ENCODE measurements around the gene HNRNPF. TPM values are rescaled to one million over a fixed set of nuclear protein-coding genes. Genes with fewer than 3 reads are reported as not detected.

Gene HNRNPF
- total RNA-seq, 1 experiment from 2014 or later = 358 TPM

GRCh38 chr10:43453266-43453831, 44.4 kb upstream of the HNRNPF start (continued):
- TF ChIP-seq ZNF232 (CRISPR knock-in tag; IDR thresholded peaks at IDR 0.05) (no peak), CREM (CRISPR knock-in tag; IDR thresholded peaks at IDR 0.05) (no peak), ZBTB43 (CRISPR knock-in tag; IDR thresholded peaks at IDR 0.05) (no peak), ERG (CRISPR knock-in tag; IDR thresholded peaks at IDR 0.05) (no peak), CTCF (IDR thresholded peaks at IDR 0.05) (no peak)

GRCh38 chr10:43452356-43452914, 43.4 kb upstream of the HNRNPF start:
- no peak for DNase-seq (ENCODE audit: low spot score)
- H3K4me3 Mint-ChIP-seq = no peak overlapping the region
- ATAC-seq = no peak

More at GRCh38 chr10:43452356-43452914, 43.4 kb upstream of the HNRNPF start:
- Mint-ChIP-seq H3K27ac (peak overlapping the region; percentile 84), H3K9me3 (peaks cover 4% of the 10 kb centered on the region), H3K27me3 (ENCODE audit: low read depth) (no peaks in the 10 kb centered on the region; the same call in 1 of the 2 replicates), H3K4me1 (peaks cover 29% of the 10 kb centered on the region), H3K36me3 (peaks cover 3% of the 10 kb centered on the region)
- POLR2A ChIA-PET = interaction anchor here (0.6 to 1.0 kb wide), 2 partner anchors 19 to 248 kb away, joined by 3 read pairs; no protein-coding TSS in a partner anchor
- CTCF ChIA-PET = interaction anchor here (1.1 to 1.4 kb wide), 2 partner anchors 16 to 248 kb away, joined by 3 read pairs; partner anchors contain the start of gene ZNF487
- no peak for TF ChIP-seq GABPB1 (CRISPR knock-in tag; IDR thresholded peaks at IDR 0.05)
- TF ChIP-seq AFF4 (CRISPR knock-in tag; IDR thresholded peaks at IDR 0.05; ENCODE audit: borderline replicate concordance) = no peak
- TF ChIP-seq ZNF281 (CRISPR knock-in tag; IDR thresholded peaks at IDR 0.05) = no peak
- no peak for TF ChIP-seq ELF4 (CRISPR knock-in tag; IDR thresholded peaks at IDR 0.05; ENCODE audit: low read depth)
- no peak for TF ChIP-seq JUN (CRISPR knock-in tag; IDR thresholded peaks at IDR 0.05)
- no peak for TF ChIP-seq ATF1 (CRISPR knock-in tag; IDR thresholded peaks at IDR 0.05)
- no peak for TF ChIP-seq TCF7 (CRISPR knock-in tag; IDR thresholded peaks at IDR 0.05; ENCODE audit: low read depth)
